GM19468 (cell line): ENCODE measurements around the gene KIAA1217.
A peak's percentile ranks its signal among the peaks of the same experiment; 100 is the strongest.

Experiments used
- ATAC-seq: cut with Tn5 transposase; IDR thresholded peaks from one replicate; pipeline ENCODE4 v1.9.1; 2021; ENCODE audit warnings: mild to moderate bottlenecking, moderate library complexity, moderate number of reproducible peaks; ENCODE audit not compliant: unreplicated experiment; ENCODE audit errors: extremely low read depth

The KIAA1217 gene

GRCh38 chr10:24207781-24208611, 942 bp upstream of the KIAA1217 start:
- no peak for ATAC-seq

- peak; percentile 16 for ATAC-seq
These were observed 464 bp downstream of the KIAA1217 start for GRCh38 chr10:24209432-24209771.

GRCh38 chr10:24209946-24210491, 1.1 kb downstream of the KIAA1217 start:
- peak; percentile 26 for ATAC-seq

- ATAC-seq: no peak
These were observed 1.6 kb downstream of the KIAA1217 start for GRCh38 chr10:24210501-24210900.

- ATAC-seq: no peak
These were observed 4.3 kb downstream of the KIAA1217 start for GRCh38 chr10:24213266-24213665.

- ATAC-seq: no peak
These were observed 4.9 kb downstream of the KIAA1217 start for GRCh38 chr10:24213881-24214280.

GRCh38 chr10:24214762-24215161, 5.8 kb downstream of the KIAA1217 start:
- ATAC-seq: no peak

- ATAC-seq: no peak
These were observed 6.3 kb downstream of the KIAA1217 start for GRCh38 chr10:24215196-24215595.

- ATAC-seq: no peak
These were observed 6.7 kb downstream of the KIAA1217 start for GRCh38 chr10:24215603-24216002.

GRCh38 chr10:24219963-24220362, 11.0 kb downstream of the KIAA1217 start:
- ATAC-seq: no peak

GRCh38 chr10:24223341-24223740, 14.4 kb downstream of the KIAA1217 start:
- no peak for ATAC-seq

- ATAC-seq: no peak
These were observed 15.0 kb downstream of the KIAA1217 start for GRCh38 chr10:24223953-24224352.

GRCh38 chr10:24228642-24229041, 19.7 kb downstream of the KIAA1217 start:
- no peak for ATAC-seq

- ATAC-seq: no peak
These were observed 21.0 kb downstream of the KIAA1217 start for GRCh38 chr10:24229909-24230308.

- ATAC-seq: no peak
These were observed 22.3 kb downstream of the KIAA1217 start for GRCh38 chr10:24231200-24231599.

- ATAC-seq: no peak
These were observed 25.8 kb downstream of the KIAA1217 start for GRCh38 chr10:24234784-24235183.

- ATAC-seq: no peak
These were observed 26.5 kb downstream of the KIAA1217 start for GRCh38 chr10:24235471-24235870.

GRCh38 chr10:24237801-24238395, 29.0 kb downstream of the KIAA1217 start:
- ATAC-seq: no peak

GRCh38 chr10:24238519-24239247, 29.7 kb downstream of the KIAA1217 start:
- no peak for ATAC-seq

- ATAC-seq: no peak
These were observed 30.5 kb downstream of the KIAA1217 start for GRCh38 chr10:24239289-24240040.
